CD4-positive, alpha-beta T cell (primary cell): Measurements from ENCODE around the gene SERPINA4. TPM values are rescaled to one million over a fixed set of nuclear protein-coding genes. Genes with fewer than 3 reads are reported as not detected.

Experiments used
- ATAC-seq: fragments of 200-7000 bp; cut with Tn5 transposase; one replicate; pipeline ENCODE4 v1.10.0; 2022; ENCODE audit warnings: mild to moderate bottlenecking; ENCODE audit not compliant: poor library complexity
- CTCF ChIA-PET: fragments of 350-600 bp; sonication (Branson Sonifier 250); formaldehyde crosslinking; loops from one replicate; lab custom pipeline; 2021; ENCODE audit warnings: antibody characterized with exemption, inconsistent platforms; lab: Charles Lee
- POLR2A ChIA-PET: fragments of 350-600 bp; sonication (Branson Sonifier 250); formaldehyde crosslinking; loops from one replicate; lab custom pipeline; 2021; ENCODE audit warnings: antibody characterized with exemption, inconsistent platforms; lab: Charles Lee
- DNase-seq, 14 experiments: peaks; one replicate each; pipeline ENCODE4 v3.0.0-alpha.2; 2013 to 2020; ENCODE audit warnings: mixed read lengths in 2 of 14
- H3K27ac ChIP-seq, 2 donors: one replicate each; pipeline versions ENCODE4 v1.5.1 to v1.7.0; 2013; ENCODE audit warnings: low read length in 2 of 2, low read depth in 1 of 2, mild to moderate bottlenecking in 1 of 2
- H3K27me3 ChIP-seq, 2 experiments: 1 replicate in 1 of 2; 2 replicates in 1 of 2; pipeline versions ENCODE4 v1.6.1 to v1.7.0; 2013; ENCODE audit warnings: low read length in 2 of 2, control low read depth in 1 of 2, mild to moderate bottlenecking in 1 of 2, moderate library complexity in 1 of 2; ENCODE audit not compliant: insufficient read depth in 2 of 2, control insufficient read depth in 1 of 2
- H3K36me3 ChIP-seq: one replicate; pipeline ENCODE4 v1.6.1; 2013; ENCODE audit warnings: low read length, control low read depth; ENCODE audit not compliant: insufficient read depth
- H3K4me1 ChIP-seq: one replicate; pipeline ENCODE4 v1.6.1; 2013; ENCODE audit warnings: low read length, control low read depth; ENCODE audit not compliant: insufficient read depth
- H3K4me3 ChIP-seq: one replicate; pipeline ENCODE4 v1.5.1; 2013; ENCODE audit warnings: mild to moderate bottlenecking, low read length, moderate library complexity
- H3K9me3 ChIP-seq, 2 experiments: 1 replicate in 1 of 2; 2 replicates in 1 of 2; pipeline versions ENCODE4 v1.6.1 to v1.7.0; 2013; ENCODE audit warnings: low read length in 2 of 2, mild to moderate bottlenecking in 2 of 2, control low read depth in 1 of 2, moderate library complexity in 1 of 2; ENCODE audit not compliant: control insufficient read depth in 1 of 2, insufficient read depth in 1 of 2
- H3K27ac Mint-ChIP-seq: one replicate; pipeline ENCODE4 v1.8.0; 2020; ENCODE audit warnings: mixed read lengths
- H3K27me3 Mint-ChIP-seq: one replicate; pipeline ENCODE4 v1.8.0; 2021; ENCODE audit warnings: mixed read lengths
- H3K36me3 Mint-ChIP-seq: one replicate; pipeline ENCODE4 v1.8.0; 2021; ENCODE audit warnings: low read depth, mixed read lengths
- H3K4me1 Mint-ChIP-seq: one replicate; pipeline ENCODE4 v1.8.0; 2021; ENCODE audit warnings: low read depth, mixed read lengths
- H3K4me3 Mint-ChIP-seq: one replicate; pipeline ENCODE4 v1.8.0; 2020; ENCODE audit warnings: mild to moderate bottlenecking, mixed read lengths
- H3K9me3 Mint-ChIP-seq: one replicate; pipeline ENCODE4 v1.8.0; 2020; ENCODE audit warnings: mixed read lengths
- intact Hi-C, 2 experiments: fragments of 100-400 bp; cut with DNase I in 1 of 2; cut with micrococcal nuclease in 1 of 2; formaldehyde crosslinking; loops; one replicate each; pipeline versions ENCODE4 v1.15.1 to v1.9.0; 2023 to 2025; cut with DNase I, micrococcal nuclease
- total RNA-seq, 174 experiments: library from RNA in 2 of 174; stranded (reverse) in 2 of 174; gene quantifications; one replicate each; pipeline ENCODE4 v1.2.3 and lab custom pipeline; 2021 to 2026
- TF ChIP-seq, protein P1 (sequence below): fragments of 200-600 bp; IDR thresholded peaks from one replicate; pipeline ENCODE4 v1.8.0; 2022; ENCODE audit warnings: antibody characterized with exemption, mild to moderate bottlenecking

The SERPINA4 gene
- total RNA-seq, 2 experiments from 2014 or later = not detected

DNA sequence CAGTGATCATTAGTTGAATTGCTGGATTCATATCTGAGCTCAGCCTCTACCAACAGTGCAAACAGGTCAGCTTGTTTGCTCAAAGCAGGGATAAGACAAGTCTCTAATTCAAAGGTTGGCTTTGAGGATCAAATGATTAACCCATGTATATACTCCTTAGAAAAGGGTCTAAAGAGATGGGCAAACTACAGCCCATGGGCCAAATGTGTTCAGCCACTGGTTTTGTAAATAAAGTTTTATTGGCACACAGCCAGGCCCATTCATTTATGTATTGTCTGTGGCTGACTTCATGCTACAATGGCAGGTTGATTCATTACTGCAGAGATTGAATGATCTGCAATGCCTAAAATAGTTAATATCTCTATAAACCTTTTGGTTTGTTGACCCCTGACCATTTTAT is 3.1 kb downstream of the SERPINA4 start:
- peaks cover 0 to 5% of the 10 kb centered on the region in 2 experiments for H3K27me3 ChIP-seq
- Mint-ChIP-seq H3K27me3 (peaks cover 31% of the 10 kb centered on the region), H3K27ac (no peak overlapping the region), H3K4me1 (no peaks in the 10 kb centered on the region), H3K4me3 (no peak overlapping the region), H3K36me3 (no peaks in the 10 kb centered on the region), H3K9me3 (no peaks in the 10 kb centered on the region)
- H3K36me3 ChIP-seq = no peaks in the 10 kb centered on the region
- POLR2A ChIA-PET = no interaction called here
- DNase-seq = no peak
- CTCF ChIA-PET = no interaction called here
- ATAC-seq = no peak
- TF ChIP-seq, protein P1, sequence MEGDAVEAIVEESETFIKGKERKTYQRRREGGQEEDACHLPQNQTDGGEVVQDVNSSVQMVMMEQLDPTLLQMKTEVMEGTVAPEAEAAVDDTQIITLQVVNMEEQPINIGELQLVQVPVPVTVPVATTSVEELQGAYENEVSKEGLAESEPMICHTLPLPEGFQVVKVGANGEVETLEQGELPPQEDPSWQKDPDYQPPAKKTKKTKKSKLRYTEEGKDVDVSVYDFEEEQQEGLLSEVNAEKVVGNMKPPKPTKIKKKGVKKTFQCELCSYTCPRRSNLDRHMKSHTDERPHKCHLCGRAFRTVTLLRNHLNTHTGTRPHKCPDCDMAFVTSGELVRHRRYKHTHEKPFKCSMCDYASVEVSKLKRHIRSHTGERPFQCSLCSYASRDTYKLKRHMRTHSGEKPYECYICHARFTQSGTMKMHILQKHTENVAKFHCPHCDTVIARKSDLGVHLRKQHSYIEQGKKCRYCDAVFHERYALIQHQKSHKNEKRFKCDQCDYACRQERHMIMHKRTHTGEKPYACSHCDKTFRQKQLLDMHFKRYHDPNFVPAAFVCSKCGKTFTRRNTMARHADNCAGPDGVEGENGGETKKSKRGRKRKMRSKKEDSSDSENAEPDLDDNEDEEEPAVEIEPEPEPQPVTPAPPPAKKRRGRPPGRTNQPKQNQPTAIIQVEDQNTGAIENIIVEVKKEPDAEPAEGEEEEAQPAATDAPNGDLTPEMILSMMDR = no peak
- no peaks in the 10 kb centered on the region for H3K4me1 ChIP-seq
- intact Hi-C loops = no loop called here
- H3K4me3 ChIP-seq = no peak overlapping the region
- peaks cover 0 to under 1% of the 10 kb centered on the region in 2 experiments for H3K9me3 ChIP-seq
- no peak overlapping the region for H3K27ac ChIP-seq

DNA sequence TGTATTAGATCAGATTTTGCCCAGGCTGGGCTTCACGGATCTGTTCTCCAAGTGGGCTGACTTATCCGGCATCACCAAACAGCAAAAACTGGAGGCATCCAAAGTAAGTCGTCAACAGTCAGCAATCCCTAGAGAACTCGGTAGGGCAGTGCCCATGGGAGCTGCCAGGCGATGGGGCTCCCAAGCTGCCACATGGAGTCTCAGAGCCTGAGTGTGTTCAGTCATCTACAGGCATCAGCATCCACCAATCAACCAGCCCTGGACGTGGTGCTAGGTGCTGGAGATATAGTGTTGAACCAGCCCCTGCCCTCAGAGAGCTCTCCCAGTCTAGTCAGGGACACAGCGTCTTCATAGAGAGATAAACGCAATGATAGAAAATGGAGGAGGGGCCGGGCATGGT is 6.9 kb downstream of the SERPINA4 start:
- TF ChIP-seq, protein P1 = no peak
- ATAC-seq (no peak), DNase-seq (no peak)
- H3K27me3 ChIP-seq = peaks cover 0 to 3% of the 10 kb centered on the region in 2 experiments
- peaks cover 0 to 11% of the 10 kb centered on the region in 2 experiments for H3K9me3 ChIP-seq
- no peaks in the 10 kb centered on the region for H3K9me3 Mint-ChIP-seq
- CTCF ChIA-PET = no interaction called here
- peaks cover 16% of the 10 kb centered on the region for H3K27me3 Mint-ChIP-seq
- intact Hi-C loops = no loop called here
- H3K27ac Mint-ChIP-seq = no peak overlapping the region
- no peaks in the 10 kb centered on the region for H3K36me3 ChIP-seq
- H3K4me1 Mint-ChIP-seq = no peaks in the 10 kb centered on the region
- H3K4me1 ChIP-seq = no peaks in the 10 kb centered on the region
- no peak overlapping the region for H3K27ac ChIP-seq
- H3K4me3 ChIP-seq = no peak overlapping the region
- POLR2A ChIA-PET = no interaction called here
- H3K36me3 Mint-ChIP-seq = no peaks in the 10 kb centered on the region
- no peak overlapping the region for H3K4me3 Mint-ChIP-seq

DNA sequence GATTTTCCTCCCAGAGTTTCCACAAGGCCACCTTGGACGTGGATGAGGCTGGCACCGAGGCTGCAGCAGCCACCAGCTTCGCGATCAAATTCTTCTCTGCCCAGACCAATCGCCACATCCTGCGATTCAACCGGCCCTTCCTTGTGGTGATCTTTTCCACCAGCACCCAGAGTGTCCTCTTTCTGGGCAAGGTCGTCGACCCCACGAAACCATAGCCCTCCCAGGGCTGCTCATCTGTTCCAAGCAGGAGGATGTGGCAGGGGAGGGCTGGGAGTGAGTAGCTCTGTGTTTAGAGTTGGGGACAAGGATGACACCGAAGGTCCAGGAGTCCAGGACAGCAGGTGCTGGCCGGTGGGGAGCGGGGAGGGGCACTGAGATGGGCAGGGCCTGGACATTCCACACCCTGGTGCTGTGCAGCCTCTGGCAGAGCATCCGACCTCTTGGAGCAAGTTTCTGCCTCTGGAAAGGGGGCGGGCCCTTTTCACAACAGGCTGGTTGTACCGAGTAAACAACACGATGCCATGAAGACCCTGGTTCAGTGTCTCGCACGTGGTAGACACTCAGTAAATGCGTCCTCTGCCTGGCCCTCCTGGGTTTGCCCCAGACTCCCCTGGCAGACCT is 8.2 kb downstream of the SERPINA4 start:
- ATAC-seq (no peak), DNase-seq (no peak)
- H3K9me3 ChIP-seq = peaks cover 0 to 11% of the 10 kb centered on the region in 2 experiments
- H3K36me3 ChIP-seq = no peaks in the 10 kb centered on the region
- Mint-ChIP-seq H3K27me3 (peaks cover 16% of the 10 kb centered on the region), H3K9me3 (no peaks in the 10 kb centered on the region), H3K36me3 (no peaks in the 10 kb centered on the region), H3K27ac (no peak overlapping the region), H3K4me1 (no peaks in the 10 kb centered on the region), H3K4me3 (no peak overlapping the region)
- no peaks in the 10 kb centered on the region for H3K4me1 ChIP-seq
- TF ChIP-seq, protein P1 = no peak
- H3K4me3 ChIP-seq = no peak overlapping the region
- H3K27me3 ChIP-seq = peaks cover 0 to 2% of the 10 kb centered on the region in 2 experiments
- no peak overlapping the region for H3K27ac ChIP-seq
- CTCF ChIA-PET = no interaction called here
- intact Hi-C loops = no loop called here
- POLR2A ChIA-PET = no interaction called here
